ENCODE measurements around the gene SZT2.

- no peak for TF ChIP-seq CTCF (conservative IDR thresholded peaks at IDR 0.05)
- no peak for TF ChIP-seq EZH2 (IDR thresholded peaks at IDR 0.05; ENCODE audit: low read depth)
Observed at GRCh38 chr1:43477716-43478115, 88.0 kb downstream of the SZT2 start.
